Stimulated activated CD4-positive, alpha-beta T cell treated with anti-CD3 and anti-CD28 coated beads, Interleukin-1b, Interleukin-23, amount 100 ng/mL, for 4 hours (primary cell): Measurements from ENCODE around the gene LRP1B.
"Not testable (repeated sequence)": the region's sequence is repeated elsewhere in the genome, so short reads cannot be mapped to it uniquely, and the experiment has no call there.

Experiments
- DNase-seq, 2 donors: peaks; one replicate each; pipeline ENCODE4 v3.0.0-alpha.2; 2020; ENCODE audit warnings: low read depth in 2 of 2

Gene LRP1B

GRCh38 chr2:140457483-140457882 lies 1673.3 kb downstream of the LRP1B start:
- DNase-seq = no peak

DNA sequence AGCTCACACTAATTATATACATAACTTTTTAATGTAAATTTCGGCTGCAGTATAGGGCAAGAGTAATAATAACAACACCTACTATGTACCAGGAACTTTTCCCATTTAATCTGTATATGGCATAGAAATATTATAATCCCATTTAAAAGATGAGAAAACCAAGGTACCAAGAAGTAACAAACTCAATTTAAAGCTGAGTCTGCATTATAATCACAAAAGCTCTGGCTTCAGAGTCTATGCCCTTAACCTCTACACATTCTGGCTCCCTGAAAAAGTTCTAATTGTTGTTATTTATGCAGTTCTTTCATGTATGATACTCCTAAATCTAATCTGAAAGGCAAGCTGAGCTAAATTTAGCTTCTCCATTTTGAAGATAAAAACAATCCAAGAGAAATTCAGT lies 1675.5 kb downstream of the LRP1B start:
- DNase-seq = no peak

DNA sequence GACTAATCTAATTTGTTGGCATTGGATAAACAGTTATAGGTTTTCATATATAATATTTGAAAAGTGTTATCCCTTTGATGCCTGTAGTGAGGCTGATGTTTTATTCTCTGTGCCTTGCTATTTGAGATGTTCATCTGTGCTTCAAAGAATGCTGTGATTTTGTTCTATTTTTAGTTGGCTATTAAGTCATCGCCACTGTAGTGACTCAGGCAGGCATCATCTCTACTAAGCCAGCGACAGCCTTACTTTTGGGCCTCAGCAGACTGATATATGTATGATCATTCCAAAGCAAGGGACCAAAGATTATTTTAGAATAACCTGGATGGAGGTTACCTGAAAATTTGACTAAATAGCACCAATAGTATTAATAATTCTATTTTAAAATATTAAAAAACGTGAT lies 1676.1 kb downstream of the LRP1B start:
- no peak for DNase-seq

DNA sequence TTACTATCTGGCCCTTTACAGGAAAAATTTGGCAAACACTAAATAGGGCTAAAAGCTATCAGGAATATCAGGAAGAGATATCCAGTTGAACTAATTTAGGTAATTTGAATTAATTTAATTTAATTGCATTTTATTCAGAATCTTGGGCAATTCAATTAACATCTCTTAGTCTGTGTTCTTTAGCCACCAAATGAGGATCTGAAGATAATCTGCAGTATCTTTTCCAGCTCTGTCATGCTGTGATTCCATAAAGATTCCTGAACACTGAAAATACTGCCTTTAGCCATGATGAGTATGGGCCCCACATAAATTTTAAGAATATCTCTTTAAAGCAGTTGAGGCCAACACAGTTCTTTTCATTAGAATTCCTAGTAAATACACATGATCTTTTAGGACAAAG lies 1679.5 kb downstream of the LRP1B start:
- DNase-seq = no peak

GRCh38 chr2:140442319-140442718 lies 1688.5 kb downstream of the LRP1B start:
- no peak for DNase-seq

DNA sequence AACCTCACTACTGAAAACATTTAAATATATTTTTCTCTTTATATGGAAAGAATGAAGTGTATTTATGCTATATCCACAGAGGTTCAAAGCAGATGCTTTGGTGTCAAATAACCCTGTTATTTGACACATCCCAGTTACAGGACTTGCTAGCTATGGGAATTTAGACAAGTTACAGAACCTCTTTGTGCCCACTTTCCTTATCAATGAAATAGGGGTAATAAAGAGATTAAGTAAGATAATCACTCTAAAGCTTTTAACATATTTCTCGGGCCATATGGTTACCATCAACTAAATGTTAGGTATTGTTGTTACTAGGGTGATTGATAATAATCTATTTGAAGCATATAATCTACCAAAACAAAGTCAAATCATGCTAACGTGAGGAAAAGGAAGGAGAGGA lies 1690.0 kb downstream of the LRP1B start:
- DNase-seq = no peak

- DNase-seq = no peak
Measured at GRCh38 chr2:140436936-140437335, 1693.9 kb downstream of the LRP1B start.

GRCh38 chr2:140427033-140427432 lies 1703.8 kb downstream of the LRP1B start:
- DNase-seq = not testable (repeated sequence)

DNA sequence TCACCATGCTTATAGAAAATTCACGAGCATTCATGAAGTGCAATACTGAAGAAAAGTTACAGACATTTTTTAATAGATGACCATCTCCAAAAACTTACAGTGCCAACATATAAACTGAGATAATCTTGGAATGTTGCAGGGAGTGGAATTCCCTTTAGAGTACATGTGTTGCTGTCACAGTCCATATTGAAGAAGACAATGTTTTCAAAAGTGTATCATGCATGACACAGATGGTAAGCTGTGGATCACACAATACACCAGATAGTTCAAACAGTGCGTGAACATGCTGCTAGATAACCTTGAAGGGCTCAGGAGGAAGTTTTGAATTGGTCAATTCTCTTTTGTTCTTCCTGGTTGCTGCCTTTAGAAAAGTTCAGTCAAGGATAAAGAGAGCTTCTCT lies 1706.3 kb downstream of the LRP1B start:
- no peak for DNase-seq

GRCh38 chr2:140422759-140423158 lies 1708.1 kb downstream of the LRP1B start:
- no peak for DNase-seq

DNA sequence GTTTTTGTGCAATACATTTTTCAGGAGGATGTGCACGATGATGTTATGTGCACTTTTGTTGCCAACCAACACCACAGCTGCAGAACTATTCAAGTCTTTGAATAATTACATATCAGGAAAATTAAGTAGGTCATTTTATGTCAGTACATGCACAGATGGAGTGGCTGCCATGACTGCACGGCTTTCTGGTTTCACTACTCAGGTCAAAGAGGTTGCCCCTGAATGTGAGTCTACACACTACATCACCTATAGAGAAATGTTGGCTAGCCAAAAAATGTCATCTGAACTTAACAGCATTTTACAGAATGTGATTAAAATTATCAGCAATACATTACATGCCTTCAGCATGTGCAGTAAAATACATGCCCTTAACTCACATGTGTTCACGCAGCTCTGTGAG lies 1713.3 kb downstream of the LRP1B start:
- DNase-seq = no peak

GRCh38 chr2:140416577-140416976 lies 1714.2 kb downstream of the LRP1B start:
- DNase-seq = no peak

GRCh38 chr2:140415035-140415434 lies 1715.8 kb downstream of the LRP1B start:
- not testable (repeated sequence) for DNase-seq

GRCh38 chr2:140410695-140411094 lies 1720.1 kb downstream of the LRP1B start:
- no peak for DNase-seq

- DNase-seq = no peak
Measured at GRCh38 chr2:140401056-140401455, 1729.8 kb downstream of the LRP1B start.

DNA sequence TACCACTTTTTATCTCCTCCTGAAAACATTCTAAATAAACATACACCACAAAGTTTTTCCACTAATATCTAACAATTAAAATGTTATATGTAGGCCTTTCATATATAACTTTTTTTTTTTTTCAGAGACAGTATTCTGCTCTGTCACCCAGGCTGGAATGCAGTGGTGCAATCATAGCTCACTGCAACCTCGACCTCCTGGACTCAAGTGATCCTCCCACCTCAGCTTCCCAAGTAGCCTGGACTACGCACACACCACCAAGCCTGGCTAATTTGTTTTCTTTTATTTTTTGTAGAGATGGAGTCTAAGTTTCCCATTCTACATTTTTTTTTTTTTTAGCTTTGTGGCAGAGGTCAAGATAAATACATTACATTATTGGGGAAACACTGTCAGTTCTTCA lies 1738.0 kb downstream of the LRP1B start:
- DNase-seq = no peak

GRCh38 chr2:140384946-140385345 lies 1745.9 kb downstream of the LRP1B start:
- DNase-seq = no peak

DNA sequence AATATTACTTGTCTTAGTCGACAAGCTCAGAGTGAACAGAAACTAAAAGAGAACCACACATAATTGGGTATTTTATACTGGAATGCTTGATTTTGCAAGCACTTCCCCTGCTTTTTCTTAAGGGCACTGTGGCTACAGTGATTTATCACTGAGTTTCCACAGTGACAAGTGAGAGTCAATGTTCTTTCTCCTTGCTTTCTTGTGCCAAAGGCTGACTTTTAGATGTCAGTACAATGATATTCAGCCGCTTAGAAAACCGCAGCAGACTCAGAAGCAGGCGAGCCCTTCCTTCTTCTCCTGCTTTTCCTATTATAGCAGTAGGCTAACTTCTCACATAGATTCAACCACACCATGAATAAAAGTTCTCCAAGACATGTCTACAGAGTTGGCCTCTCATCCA lies 1747.0 kb downstream of the LRP1B start:
- no peak for DNase-seq

DNA sequence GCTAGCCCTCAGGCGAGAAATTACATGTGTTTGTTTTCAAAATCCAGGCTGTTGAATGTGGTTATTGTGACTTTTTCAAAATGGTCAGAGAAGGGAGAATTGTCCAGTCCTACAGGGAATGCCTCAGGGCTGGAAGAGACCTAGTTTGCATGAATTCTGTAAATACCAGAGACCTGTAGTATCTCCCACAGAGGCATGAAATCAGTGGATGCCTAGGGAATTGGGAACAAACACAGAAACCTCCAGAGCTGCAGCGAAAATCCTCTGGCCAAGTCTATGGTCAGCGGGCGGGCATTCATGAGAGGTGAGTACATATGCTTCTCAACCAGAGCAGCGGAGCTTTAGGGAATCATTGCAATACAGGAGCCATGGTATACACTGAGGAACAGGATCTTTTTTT lies 1754.1 kb downstream of the LRP1B start:
- no peak for DNase-seq

GRCh38 chr2:140363131-140363530 lies 1767.7 kb downstream of the LRP1B start:
- no peak for DNase-seq

GRCh38 chr2:140362361-140362760 lies 1768.5 kb downstream of the LRP1B start:
- DNase-seq = no peak

DNA sequence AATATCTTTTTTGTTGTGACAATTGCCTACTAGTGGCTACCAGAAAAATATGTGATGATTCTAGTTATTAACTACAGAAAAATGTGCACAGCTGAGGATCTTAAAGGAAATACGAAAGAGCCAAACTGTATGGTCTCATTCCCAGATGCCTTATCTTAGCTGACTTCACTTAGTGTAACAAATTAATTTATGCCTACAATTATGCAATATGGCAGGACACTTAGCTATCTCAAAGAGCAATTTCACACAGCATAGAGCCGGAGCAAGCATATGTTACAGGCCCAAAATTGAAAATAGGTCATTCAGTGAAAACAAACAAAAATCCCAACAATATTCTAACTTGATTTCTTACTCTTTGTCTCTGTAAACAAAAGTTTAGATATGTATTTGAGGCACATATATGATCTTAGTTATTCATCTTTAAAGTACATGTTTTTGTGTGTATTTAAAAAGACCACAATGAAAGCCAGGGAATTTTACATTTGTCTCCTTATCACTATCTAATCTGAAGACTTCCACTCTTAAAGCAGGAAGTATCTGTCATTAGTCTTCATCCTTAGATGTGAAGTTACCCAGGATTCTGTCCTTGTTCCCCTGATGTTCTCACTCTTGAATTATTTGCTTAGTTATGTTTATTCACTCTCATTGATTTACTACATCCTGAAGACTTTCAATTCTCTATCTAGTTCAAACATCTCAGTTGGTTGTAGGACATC lies 1771.6 kb downstream of the LRP1B start:
- no peak for DNase-seq

GRCh38 chr2:140356697-140357096 lies 1774.1 kb downstream of the LRP1B start:
- DNase-seq = no peak

- no peak for DNase-seq
Measured at GRCh38 chr2:140355511-140356090, 1775.2 kb downstream of the LRP1B start.
